ENCODE data around the gene ZFP36L2. TPM values are rescaled to one million over a fixed set of nuclear protein-coding genes. Genes with fewer than 3 reads are reported as not detected.

The ZFP36L2 gene
- total RNA-seq, 1 donor from 2014 or later: 6.1 TPM

- DNase-seq (ENCODE audit: low read depth): no peak
Observed at GRCh38 chr2:43248621-43249020, 22.2 kb upstream of the ZFP36L2 start.

GRCh38 chr2:43246641-43247040 is 20.2 kb upstream of the ZFP36L2 start:
- DNase-seq (ENCODE audit: low read depth): no peak

- no peak for DNase-seq (ENCODE audit: low read depth)
Observed at GRCh38 chr2:43241558-43241957, 15.2 kb upstream of the ZFP36L2 start.

- no peak for DNase-seq (ENCODE audit: low read depth)
Observed at GRCh38 chr2:43240766-43241150, 14.4 kb upstream of the ZFP36L2 start.

GRCh38 chr2:43239981-43240765 is 13.8 kb upstream of the ZFP36L2 start:
- no peak for DNase-seq (ENCODE audit: low read depth)

GRCh38 chr2:43238813-43239212 is 12.4 kb upstream of the ZFP36L2 start:
- DNase-seq (ENCODE audit: low read depth): no peak

- DNase-seq (ENCODE audit: low read depth): no peak
Observed at GRCh38 chr2:43238176-43238575, 11.8 kb upstream of the ZFP36L2 start.

- DNase-seq (ENCODE audit: low read depth): no peak
Observed at GRCh38 chr2:43233218-43234212, 7.1 kb upstream of the ZFP36L2 start.

GRCh38 chr2:43230951-43231827 is 4.8 kb upstream of the ZFP36L2 start:
- no peak for DNase-seq (ENCODE audit: low read depth)

GRCh38 chr2:43230351-43230885 is 4.0 kb upstream of the ZFP36L2 start:
- no peak for DNase-seq (ENCODE audit: low read depth)

- no peak for DNase-seq (ENCODE audit: low read depth)
Observed at GRCh38 chr2:43228756-43229659, 2.6 kb upstream of the ZFP36L2 start.

- no peak for DNase-seq (ENCODE audit: low read depth)
Observed at GRCh38 chr2:43228321-43228751, 1.9 kb upstream of the ZFP36L2 start.

- no peak for DNase-seq (ENCODE audit: low read depth)
Observed at GRCh38 chr2:43227830-43228281, 1.4 kb upstream of the ZFP36L2 start.

GRCh38 chr2:43226955-43227829 is 786 bp upstream of the ZFP36L2 start:
- DNase-seq (ENCODE audit: low read depth): peak; percentile 84

GRCh38 chr2:43225788-43226557 is 433 bp downstream of the ZFP36L2 start:
- peak; percentile 85 for DNase-seq (ENCODE audit: low read depth)

- DNase-seq (ENCODE audit: low read depth): no peak
Observed at GRCh38 chr2:43225093-43225787, 1.2 kb downstream of the ZFP36L2 start.

- DNase-seq (ENCODE audit: low read depth): peak; percentile 38
Observed at GRCh38 chr2:43224571-43225092, 1.8 kb downstream of the ZFP36L2 start.
